ENCODE measurements around the gene PFKL. TPM values are rescaled to one million over a fixed set of nuclear protein-coding genes. Genes with fewer than 3 reads are reported as not detected.

Gene PFKL
- total RNA-seq (ENCODE audit: low replicate concordance) = 135 and 178 TPM in 2 replicates
- long read RNA-seq, transcript PFKL-201 (22 exons, 2,912 nt) = major isoform, 81 of 118 reads
- long read RNA-seq, partial matches to known transcripts = 22 of 118 reads
- long read RNA-seq, other reads (novel, unspliced or antisense) = 12 of 118 reads

GRCh38 chr21:44299458-44300261, at the start of gene PFKL:
TSS of gene PFKL (plus strand) at chr21:44300053. CDS start at chr21:44300106, 53 bp downstream.
- peak within 1 kb of the TSS; percentile 93 for H3K4me3 Mint-ChIP-seq
- H3K27ac Mint-ChIP-seq = peak within 1 kb of the TSS; percentile 93
- no peaks in the 10 kb centered on the region for H3K36me3 Mint-ChIP-seq
- no peaks in the 10 kb centered on the region for H3K27me3 Mint-ChIP-seq
- no peak for TF ChIP-seq CTCF (conservative IDR thresholded peaks at IDR 0.05)
- no peak for DNase-seq (ENCODE audit: extremely low spot score, unreplicated experiment)
- no peaks in the 10 kb centered on the region for H3K9me3 Mint-ChIP-seq
- H3K4me1 Mint-ChIP-seq (ENCODE audit: unreplicated experiment) = peaks cover 18% of the 10 kb centered on the region

- no peak for DNase-seq (ENCODE audit: extremely low spot score, unreplicated experiment)
- no peak for TF ChIP-seq CTCF (conservative IDR thresholded peaks at IDR 0.05)
These were observed 45.8 kb upstream of the PFKL start for GRCh38 chr21:44253832-44254710.

GRCh38 chr21:44255511-44255981, 44.3 kb upstream of the PFKL start:
- Mint-ChIP-seq H3K36me3 (no peaks in the 10 kb centered on the region), H3K4me1 (ENCODE audit: unreplicated experiment) (no peaks in the 10 kb centered on the region), H3K27ac (no peak overlapping the region), H3K4me3 (no peak overlapping the region), H3K27me3 (no peaks in the 10 kb centered on the region), H3K9me3 (no peaks in the 10 kb centered on the region)
- TF ChIP-seq CTCF (conservative IDR thresholded peaks at IDR 0.05) = no peak
- no peak for DNase-seq (ENCODE audit: extremely low spot score, unreplicated experiment)

More at GRCh38 chr21:44253832-44254710, 45.8 kb upstream of the PFKL start:
- no peaks in the 10 kb centered on the region for H3K36me3 Mint-ChIP-seq
- H3K27ac Mint-ChIP-seq = no peak overlapping the region
- H3K4me3 Mint-ChIP-seq = no peak overlapping the region
- H3K4me1 Mint-ChIP-seq (ENCODE audit: unreplicated experiment) = no peaks in the 10 kb centered on the region
- H3K9me3 Mint-ChIP-seq = no peaks in the 10 kb centered on the region
- H3K27me3 Mint-ChIP-seq = no peaks in the 10 kb centered on the region

- TF ChIP-seq CTCF (conservative IDR thresholded peaks at IDR 0.05) = no peak
- no peaks in the 10 kb centered on the region for H3K36me3 Mint-ChIP-seq
- H3K27ac Mint-ChIP-seq = no peak overlapping the region
- no peak overlapping the region for H3K4me3 Mint-ChIP-seq
- DNase-seq (ENCODE audit: extremely low spot score, unreplicated experiment) = no peak
- H3K27me3 Mint-ChIP-seq = no peaks in the 10 kb centered on the region
- H3K9me3 Mint-ChIP-seq = no peaks in the 10 kb centered on the region
- no peaks in the 10 kb centered on the region for H3K4me1 Mint-ChIP-seq (ENCODE audit: unreplicated experiment)
These were observed 41.7 kb upstream of the PFKL start for GRCh38 chr21:44258056-44258725.

GRCh38 chr21:44259082-44259705, 40.7 kb upstream of the PFKL start:
- H3K9me3 Mint-ChIP-seq = no peaks in the 10 kb centered on the region
- no peaks in the 10 kb centered on the region for H3K27me3 Mint-ChIP-seq
- DNase-seq (ENCODE audit: extremely low spot score, unreplicated experiment) = no peak
- no peak for TF ChIP-seq CTCF (conservative IDR thresholded peaks at IDR 0.05)
- H3K27ac Mint-ChIP-seq = no peak overlapping the region
- H3K4me3 Mint-ChIP-seq = no peak overlapping the region
- H3K36me3 Mint-ChIP-seq = no peaks in the 10 kb centered on the region
- peaks cover 5% of the 10 kb centered on the region for H3K4me1 Mint-ChIP-seq (ENCODE audit: unreplicated experiment)
